Mammary epithelial cell (primary cell): ENCODE results near the gene LAMB4.

Source experiments
- CTCF ChIP-seq, 2 donors: IDR thresholded peaks in 1 of 2; conservative IDR thresholded peaks in 1 of 2; 2 replicates each; pipeline ENCODE4 v1.5.1; 2011 to 2012; ENCODE audit warnings: inconsistent platforms in 2 of 2, low read length in 2 of 2, mild to moderate bottlenecking in 2 of 2, control low read depth in 1 of 2, low read depth in 1 of 2; ENCODE audit not compliant: insufficient read depth in 1 of 2; ENCODE audit errors: extremely low read depth in 1 of 2
- EZH2 ChIP-seq: IDR thresholded peaks from 2 replicates; pipeline ENCODE4 v1.6.1; 2012; ENCODE audit warnings: low read length, inconsistent platforms, borderline replicate concordance

- no peak for TF ChIP-seq CTCF (conservative IDR thresholded peaks at IDR 0.05 in 1 of 2, IDR thresholded peaks at IDR 0.05 in 1 of 2; ENCODE audit: extremely low read depth in 1 of 2, insufficient read depth in 1 of 2, low read depth in 1 of 2, low read length in 2 of 2)
- no peak for TF ChIP-seq EZH2
These were observed 101.1 kb downstream of the LAMB4 start for GRCh38 chr7:108029034-108029433.
